OCI-LY3 (cell line): ENCODE measurements around the gene OR4D9.

Experiments used
- EZH2phosphoT487 ChIP-seq: fragments of 200-600 bp; shearing (Covaris generic); IDR thresholded peaks from 2 replicates; pipeline ENCODE4 v1.6.1; 2018; ENCODE audit warnings: antibody characterized with exemption, mixed run types, low read depth
- TF ChIP-seq, protein P1 (sequence below): fragments of 200-600, 300-600 bp; sonication (generic); IDR thresholded peaks from 2 replicates; pipeline ENCODE4 v1.5.1; 2014; ENCODE audit warnings: antibody characterized with exemption, low read length, low read depth

DNA sequence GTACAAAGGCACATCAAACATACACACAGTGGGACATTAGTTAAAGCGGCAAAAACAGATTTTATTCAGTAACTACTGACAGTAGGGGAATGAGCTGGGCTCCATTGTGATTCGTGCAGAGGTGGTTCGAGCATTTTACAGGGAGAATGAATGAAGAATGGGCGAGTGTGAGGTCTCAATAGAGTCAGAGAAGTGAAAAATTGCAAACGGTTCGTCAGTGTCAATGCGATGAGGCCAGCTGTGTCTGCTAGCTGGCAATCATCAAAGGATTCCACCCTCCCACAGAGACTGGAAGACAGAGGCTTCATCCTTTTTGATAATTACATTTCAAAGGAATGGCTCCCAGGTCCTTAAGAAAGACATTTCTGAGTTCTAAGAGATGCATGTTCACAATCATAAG, 17.4 kb downstream of the OR4D9 start:
- TF ChIP-seq, protein P1, sequence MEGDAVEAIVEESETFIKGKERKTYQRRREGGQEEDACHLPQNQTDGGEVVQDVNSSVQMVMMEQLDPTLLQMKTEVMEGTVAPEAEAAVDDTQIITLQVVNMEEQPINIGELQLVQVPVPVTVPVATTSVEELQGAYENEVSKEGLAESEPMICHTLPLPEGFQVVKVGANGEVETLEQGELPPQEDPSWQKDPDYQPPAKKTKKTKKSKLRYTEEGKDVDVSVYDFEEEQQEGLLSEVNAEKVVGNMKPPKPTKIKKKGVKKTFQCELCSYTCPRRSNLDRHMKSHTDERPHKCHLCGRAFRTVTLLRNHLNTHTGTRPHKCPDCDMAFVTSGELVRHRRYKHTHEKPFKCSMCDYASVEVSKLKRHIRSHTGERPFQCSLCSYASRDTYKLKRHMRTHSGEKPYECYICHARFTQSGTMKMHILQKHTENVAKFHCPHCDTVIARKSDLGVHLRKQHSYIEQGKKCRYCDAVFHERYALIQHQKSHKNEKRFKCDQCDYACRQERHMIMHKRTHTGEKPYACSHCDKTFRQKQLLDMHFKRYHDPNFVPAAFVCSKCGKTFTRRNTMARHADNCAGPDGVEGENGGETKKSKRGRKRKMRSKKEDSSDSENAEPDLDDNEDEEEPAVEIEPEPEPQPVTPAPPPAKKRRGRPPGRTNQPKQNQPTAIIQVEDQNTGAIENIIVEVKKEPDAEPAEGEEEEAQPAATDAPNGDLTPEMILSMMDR = no peak
- no peak for TF ChIP-seq EZH2phosphoT487
